Suprapubic skin (tissue), 3 donors: ENCODE results near the gene WASHC2C.
"Not testable (repeated sequence)": the region's sequence is repeated elsewhere in the genome, so short reads cannot be mapped to it uniquely, and the experiment has no call there.

Experiments used
- POLR2A ChIP-seq, 2 donors: fragments of 450-650 bp; IDR thresholded peaks; one replicate each; pipeline ENCODE4 v1.6.1; 2017; ENCODE audit warnings: antibody characterized with exemption in 2 of 2, mild to moderate bottlenecking in 2 of 2, moderate library complexity in 2 of 2
- TF ChIP-seq, protein P1 (sequence below), 2 donors: fragments of 200-600 bp in 1 of 2; fragments of 450-650 bp in 1 of 2; sonication (generic) in 1 of 2; IDR thresholded peaks; one replicate each; pipeline ENCODE4 v1.5.1; 2016 to 2019; ENCODE audit warnings: antibody characterized with exemption in 2 of 2, mild to moderate bottlenecking in 1 of 2, moderate library complexity in 1 of 2

DNA sequence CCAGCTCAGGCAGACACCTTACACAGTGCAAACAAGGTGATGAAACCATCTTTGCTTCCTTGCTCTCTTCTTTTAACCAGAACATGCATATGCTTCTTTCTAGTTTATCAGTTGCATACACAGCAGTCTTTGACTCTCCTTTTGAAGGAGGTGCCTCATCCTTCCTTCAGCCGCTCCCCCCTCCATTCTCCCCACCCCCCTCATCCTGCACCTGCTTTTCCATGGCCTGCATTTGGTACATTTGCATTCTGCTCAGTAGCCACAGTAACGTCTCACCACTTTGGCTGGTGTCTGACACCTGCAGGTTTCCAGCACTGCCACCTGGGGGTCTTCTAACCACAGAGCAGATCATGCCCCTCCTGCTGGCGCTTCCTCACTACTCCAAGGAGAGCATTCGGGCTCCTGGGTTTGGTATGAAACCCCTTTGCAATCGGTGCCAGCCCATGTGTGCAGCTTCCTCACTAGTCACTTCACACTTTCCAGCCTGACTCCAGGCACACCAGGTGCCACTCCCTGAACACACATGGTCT lies 60.2 kb downstream of the WASHC2C start:
- TF ChIP-seq, protein P1, sequence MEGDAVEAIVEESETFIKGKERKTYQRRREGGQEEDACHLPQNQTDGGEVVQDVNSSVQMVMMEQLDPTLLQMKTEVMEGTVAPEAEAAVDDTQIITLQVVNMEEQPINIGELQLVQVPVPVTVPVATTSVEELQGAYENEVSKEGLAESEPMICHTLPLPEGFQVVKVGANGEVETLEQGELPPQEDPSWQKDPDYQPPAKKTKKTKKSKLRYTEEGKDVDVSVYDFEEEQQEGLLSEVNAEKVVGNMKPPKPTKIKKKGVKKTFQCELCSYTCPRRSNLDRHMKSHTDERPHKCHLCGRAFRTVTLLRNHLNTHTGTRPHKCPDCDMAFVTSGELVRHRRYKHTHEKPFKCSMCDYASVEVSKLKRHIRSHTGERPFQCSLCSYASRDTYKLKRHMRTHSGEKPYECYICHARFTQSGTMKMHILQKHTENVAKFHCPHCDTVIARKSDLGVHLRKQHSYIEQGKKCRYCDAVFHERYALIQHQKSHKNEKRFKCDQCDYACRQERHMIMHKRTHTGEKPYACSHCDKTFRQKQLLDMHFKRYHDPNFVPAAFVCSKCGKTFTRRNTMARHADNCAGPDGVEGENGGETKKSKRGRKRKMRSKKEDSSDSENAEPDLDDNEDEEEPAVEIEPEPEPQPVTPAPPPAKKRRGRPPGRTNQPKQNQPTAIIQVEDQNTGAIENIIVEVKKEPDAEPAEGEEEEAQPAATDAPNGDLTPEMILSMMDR (IDR thresholded peaks at IDR 0.05) = not testable (repeated sequence)
- TF ChIP-seq POLR2A (IDR thresholded peaks at IDR 0.05) = not testable (repeated sequence)
